KMS-11 (cell line): Measurements from ENCODE around the gene EMP1.

Experiments
- H2AFZ ChIP-seq: fragments of 200-600 bp; sonication (generic); 2 replicates; pipeline ENCODE4 v1.6.1; 2016; ENCODE audit warnings: antibody characterized with exemption, mixed run types, low read depth
- H3K27ac ChIP-seq: fragments of 200-600 bp; sonication (generic); 2 replicates; pipeline ENCODE4 v1.6.1; 2016; ENCODE audit warnings: mild to moderate bottlenecking, mixed run types
- H3K27me3 ChIP-seq: fragments of 200-600 bp; sonication (generic); 2 replicates; pipeline ENCODE4 v1.6.1; 2017; ENCODE audit warnings: mild to moderate bottlenecking, low read depth, mixed run types, moderate library complexity; ENCODE audit not compliant: insufficient read depth
- H3K36me3 ChIP-seq: fragments of 200-600 bp; sonication (generic); 2 replicates; pipeline ENCODE4 v1.6.1; 2017; ENCODE audit warnings: mild to moderate bottlenecking, mixed run types; ENCODE audit not compliant: insufficient read depth
- H3K4me1 ChIP-seq: fragments of 200-600 bp; sonication (generic); 2 replicates; pipeline ENCODE4 v1.6.1; 2016; ENCODE audit warnings: mild to moderate bottlenecking, low read depth, mixed run types; ENCODE audit not compliant: poor library complexity, severe bottlenecking
- H3K4me2 ChIP-seq: fragments of 200-600 bp; sonication (generic); 2 replicates; pipeline ENCODE4 v1.7.0; 2016; ENCODE audit warnings: mild to moderate bottlenecking, mixed run types
- H3K4me3 ChIP-seq: fragments of 200-600 bp; sonication (generic); IDR thresholded peaks from 2 replicates; pipeline ENCODE4 v1.6.1; 2017; ENCODE audit warnings: low read depth, low read length, mixed read lengths; ENCODE audit not compliant: insufficient read depth
- H3K79me2 ChIP-seq: fragments of 200-600 bp; sonication (generic); 2 replicates; pipeline ENCODE4 v1.6.1; 2016; ENCODE audit warnings: low read depth, mixed run types; ENCODE audit not compliant: insufficient read depth
- H3K9ac ChIP-seq: fragments of 200-600 bp; sonication (generic); 2 replicates; pipeline ENCODE4 v1.6.1; 2016; ENCODE audit warnings: mild to moderate bottlenecking, mixed run types
- H4K20me1 ChIP-seq: fragments of 200-600 bp; sonication (generic); 2 replicates; pipeline ENCODE4 v1.6.1; 2016; ENCODE audit warnings: mild to moderate bottlenecking, mixed run types; ENCODE audit not compliant: insufficient read depth
- CTCF ChIP-seq: fragments of 200-600 bp; sonication (generic); conservative IDR thresholded peaks from 2 replicates; pipeline ENCODE4 v1.6.1; 2017; ENCODE audit warnings: low read depth, mild to moderate bottlenecking, antibody characterized with exemption, low read length, moderate library complexity, mixed read lengths

EMP1 gene

GRCh38 chr12:13196130-13196921 is at the start of gene EMP1:
Gene EMP1, plus strand, starts transcription at chr12:13196726. Its CDS starts 14,785 bp downstream, at chr12:13211511.
- Histone ChIP-seq H3K79me2 (no peaks in the 10 kb centered on the region), H4K20me1 (no peaks in the 10 kb centered on the region), H3K4me2 (no peak within 1 kb of the TSS), H3K4me3 (no peak within 1 kb of the TSS), H3K4me1 (no peaks in the 10 kb centered on the region), H3K36me3 (no peaks in the 10 kb centered on the region), H3K27me3 (no peaks in the 10 kb centered on the region), H3K27ac (no peak within 1 kb of the TSS), H3K9ac (no peak within 1 kb of the TSS), H2AFZ (no peak within 1 kb of the TSS)
- TF ChIP-seq CTCF, result no peak

GRCh38 chr12:13147688-13148484 is 48.6 kb upstream of the EMP1 start:
- Histone ChIP-seq H3K9ac (no peak overlapping the region), H3K4me3 (no peak overlapping the region), H3K4me1 (peaks cover 3% of the 10 kb centered on the region), H3K79me2 (no peaks in the 10 kb centered on the region), H2AFZ (no peak overlapping the region), H3K4me2 (no peak overlapping the region), H4K20me1 (no peaks in the 10 kb centered on the region), H3K36me3 (no peaks in the 10 kb centered on the region), H3K27me3 (no peaks in the 10 kb centered on the region), H3K27ac (no peak overlapping the region)
- TF ChIP-seq CTCF, result no peak

- Histone ChIP-seq H4K20me1 (no peaks in the 10 kb centered on the region), H3K9ac (no peak overlapping the region), H3K27me3 (no peaks in the 10 kb centered on the region), H2AFZ (no peak overlapping the region), H3K4me3 (no peak overlapping the region), H3K36me3 (no peaks in the 10 kb centered on the region), H3K27ac (no peak overlapping the region), H3K4me2 (no peak overlapping the region), H3K4me1 (peaks cover 6% of the 10 kb centered on the region), H3K79me2 (no peaks in the 10 kb centered on the region)
- no peak for TF ChIP-seq CTCF
Observed at GRCh38 chr12:13148485-13148847, 48.1 kb upstream of the EMP1 start.

GRCh38 chr12:13149411-13149810 is 47.1 kb upstream of the EMP1 start:
- peaks cover 16% of the 10 kb centered on the region for H3K4me1 ChIP-seq
- no peaks in the 10 kb centered on the region for H3K36me3 ChIP-seq
- no peak overlapping the region for H3K4me3 ChIP-seq
- no peaks in the 10 kb centered on the region for H4K20me1 ChIP-seq
- no peaks in the 10 kb centered on the region for H3K27me3 ChIP-seq
- H3K4me2 ChIP-seq, result no peak overlapping the region
- no peak for TF ChIP-seq CTCF
- no peaks in the 10 kb centered on the region for H3K79me2 ChIP-seq
- no peak overlapping the region for H3K27ac ChIP-seq
- no peak overlapping the region for H3K9ac ChIP-seq
- no peak overlapping the region for H2AFZ ChIP-seq
